GM18868 (cell line): ENCODE data around the gene SYCN.
"Not testable (repeated sequence)": the region's sequence is repeated elsewhere in the genome, so short reads cannot be mapped to it uniquely, and the experiment has no call there.

Experiments used
- ATAC-seq: cut with Tn5 transposase; IDR thresholded peaks from one replicate; pipeline ENCODE4 v1.9.1; 2021; ENCODE audit warnings: mild to moderate bottlenecking, moderate library complexity; ENCODE audit not compliant: unreplicated experiment

The SYCN gene

GRCh38 chr19:39203372-39204341, at the start of gene SYCN:
Gene SYCN, minus strand, starts transcription at chr19:39204263. Its CDS starts 9 bp downstream, at chr19:39204254.
- ATAC-seq, result no peak

- no peak for ATAC-seq
These were observed 49.5 kb upstream of the SYCN start for GRCh38 chr19:39253374-39254149.

- no peak for ATAC-seq
These were observed 48.4 kb upstream of the SYCN start for GRCh38 chr19:39252458-39252857.

GRCh38 chr19:39251846-39252245, 47.8 kb upstream of the SYCN start:
- ATAC-seq, result no peak

GRCh38 chr19:39251081-39251480, 47.0 kb upstream of the SYCN start:
- ATAC-seq, result no peak

GRCh38 chr19:39248806-39249205, 44.7 kb upstream of the SYCN start, which contains the start of gene IFNL4:
Gene IFNL4, minus strand, starts transcription at chr19:39248856.
- ATAC-seq, result no peak

- no peak for ATAC-seq
These were observed 43.9 kb upstream of the SYCN start for GRCh38 chr19:39247701-39248664.

- ATAC-seq, result no peak
These were observed 43.0 kb upstream of the SYCN start for GRCh38 chr19:39246951-39247669.

GRCh38 chr19:39245166-39245565, 41.1 kb upstream of the SYCN start:
- not testable (repeated sequence) for ATAC-seq

GRCh38 chr19:39244410-39245100, 40.5 kb upstream of the SYCN start, which contains the start of gene IFNL3:
Gene IFNL3, minus strand, starts transcription at chr19:39245006. Its CDS starts 39 bp downstream, at chr19:39244967.
- ATAC-seq, result not testable (repeated sequence)

GRCh38 chr19:39243741-39244140, 39.7 kb upstream of the SYCN start:
- ATAC-seq, result not testable (repeated sequence)

GRCh38 chr19:39240421-39240820, 36.4 kb upstream of the SYCN start:
- no peak for ATAC-seq

GRCh38 chr19:39238944-39239343, 34.9 kb upstream of the SYCN start:
- ATAC-seq, result no peak

- ATAC-seq, result no peak
These were observed 34.1 kb upstream of the SYCN start for GRCh38 chr19:39238209-39238608.

GRCh38 chr19:39237200-39238184, 33.4 kb upstream of the SYCN start:
- peak; percentile 45 for ATAC-seq

- no peak for ATAC-seq
These were observed 32.5 kb upstream of the SYCN start for GRCh38 chr19:39236527-39236926.

- no peak for ATAC-seq
These were observed 28.6 kb upstream of the SYCN start for GRCh38 chr19:39232708-39233107.
